WTC11 (cell line): ENCODE results near the gene GPR149.

ENCODE experiments used
- CREB1 ChIP-seq: sonication (generic); formaldehyde crosslinking; IDR thresholded peaks from 2 replicates; pipeline ENCODE4 v1.8.0; 2023; ENCODE audit warnings: mild to moderate bottlenecking, missing genetic modification reagents
- GABPB1 ChIP-seq: sonication (generic); formaldehyde crosslinking; IDR thresholded peaks from 2 replicates; pipeline ENCODE4 v1.8.1; 2023; ENCODE audit warnings: mild to moderate bottlenecking, missing genetic modification reagents
- GRHL2 ChIP-seq: fragments of 250-450 bp; sonication (Bioruptor Pico); IDR thresholded peaks from 2 replicates; pipeline ENCODE4 v1.8.0; 2022; ENCODE audit warnings: mild to moderate bottlenecking, moderate library complexity; ENCODE audit not compliant: insufficient replicate concordance, severe bottlenecking
- JUN ChIP-seq: sonication (generic); formaldehyde crosslinking; IDR thresholded peaks from 2 replicates; pipeline ENCODE4 v1.8.0; 2023; ENCODE audit warnings: mild to moderate bottlenecking, missing genetic modification reagents
- NR2C2 ChIP-seq: sonication (generic); formaldehyde crosslinking; IDR thresholded peaks from 2 replicates; pipeline ENCODE4 v1.8.0; 2022; ENCODE audit warnings: mild to moderate bottlenecking, missing genetic modification reagents
- SMAD4 ChIP-seq: sonication (generic); formaldehyde crosslinking; IDR thresholded peaks from 2 replicates; pipeline ENCODE4 v1.8.0; 2022; ENCODE audit warnings: mild to moderate bottlenecking, missing genetic modification reagents
- TEAD4 ChIP-seq: sonication (generic); formaldehyde crosslinking; IDR thresholded peaks from 2 replicates; pipeline ENCODE4 v1.8.0; 2022; ENCODE audit warnings: mild to moderate bottlenecking, missing genetic modification reagents
- TF ChIP-seq, protein P1 (sequence below): fragments of 200-600 bp; IDR thresholded peaks from 2 replicates; pipeline ENCODE4 v1.8.0; 2022; ENCODE audit warnings: antibody characterized with exemption
- TF ChIP-seq, protein P2 (sequence below): sonication (generic); formaldehyde crosslinking; conservative IDR thresholded peaks from 2 replicates; pipeline ENCODE4 v1.8.1; 2022; ENCODE audit warnings: mild to moderate bottlenecking, missing genetic modification reagents

DNA sequence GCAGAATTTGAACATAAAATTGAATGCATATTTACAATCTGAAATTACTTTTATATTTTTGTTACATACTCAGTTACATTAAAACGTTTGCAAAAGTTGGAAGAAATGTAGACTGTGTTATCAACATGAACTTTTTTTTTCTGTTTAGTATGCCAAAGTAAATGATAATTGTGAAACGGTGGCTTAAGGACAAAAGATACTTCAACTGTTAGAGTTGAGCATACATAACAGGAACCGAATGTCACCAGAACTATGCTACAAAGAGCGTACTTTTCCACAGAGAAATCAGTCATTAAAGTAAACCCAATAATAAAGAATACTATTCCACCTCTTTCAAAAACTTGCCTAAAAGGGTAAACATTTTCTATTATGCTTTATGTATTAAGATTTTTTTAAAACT, 91.4 kb downstream of the GPR149 start:
- TF ChIP-seq, protein P1, sequence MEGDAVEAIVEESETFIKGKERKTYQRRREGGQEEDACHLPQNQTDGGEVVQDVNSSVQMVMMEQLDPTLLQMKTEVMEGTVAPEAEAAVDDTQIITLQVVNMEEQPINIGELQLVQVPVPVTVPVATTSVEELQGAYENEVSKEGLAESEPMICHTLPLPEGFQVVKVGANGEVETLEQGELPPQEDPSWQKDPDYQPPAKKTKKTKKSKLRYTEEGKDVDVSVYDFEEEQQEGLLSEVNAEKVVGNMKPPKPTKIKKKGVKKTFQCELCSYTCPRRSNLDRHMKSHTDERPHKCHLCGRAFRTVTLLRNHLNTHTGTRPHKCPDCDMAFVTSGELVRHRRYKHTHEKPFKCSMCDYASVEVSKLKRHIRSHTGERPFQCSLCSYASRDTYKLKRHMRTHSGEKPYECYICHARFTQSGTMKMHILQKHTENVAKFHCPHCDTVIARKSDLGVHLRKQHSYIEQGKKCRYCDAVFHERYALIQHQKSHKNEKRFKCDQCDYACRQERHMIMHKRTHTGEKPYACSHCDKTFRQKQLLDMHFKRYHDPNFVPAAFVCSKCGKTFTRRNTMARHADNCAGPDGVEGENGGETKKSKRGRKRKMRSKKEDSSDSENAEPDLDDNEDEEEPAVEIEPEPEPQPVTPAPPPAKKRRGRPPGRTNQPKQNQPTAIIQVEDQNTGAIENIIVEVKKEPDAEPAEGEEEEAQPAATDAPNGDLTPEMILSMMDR, result no peak
- no peak for TF ChIP-seq CREB1 (CRISPR knock-in tag)
- no peak for TF ChIP-seq SMAD4 (CRISPR knock-in tag)
- TF ChIP-seq JUN, result no peak
- TF ChIP-seq TEAD4 (CRISPR knock-in tag), result no peak
- TF ChIP-seq NR2C2, result no peak
- TF ChIP-seq GABPB1 (CRISPR knock-in tag), result no peak
- TF ChIP-seq, protein P2, sequence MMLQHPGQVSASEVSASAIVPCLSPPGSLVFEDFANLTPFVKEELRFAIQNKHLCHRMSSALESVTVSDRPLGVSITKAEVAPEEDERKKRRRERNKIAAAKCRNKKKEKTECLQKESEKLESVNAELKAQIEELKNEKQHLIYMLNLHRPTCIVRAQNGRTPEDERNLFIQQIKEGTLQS (CRISPR knock-in tag), result no peak
- no peak for TF ChIP-seq GRHL2 (CRISPR knock-in tag)
